HG03139 (cell line): ENCODE measurements around the gene TRIM72.
A peak's percentile ranks its signal among the peaks of the same experiment; 100 is the strongest.
"Not testable (repeated sequence)": the region's sequence is repeated elsewhere in the genome, so short reads cannot be mapped to it uniquely, and the experiment has no call there.

Source experiments
- ATAC-seq: cut with Tn5 transposase; IDR thresholded peaks from one replicate; pipeline ENCODE4 v1.9.1; 2021; ENCODE audit not compliant: unreplicated experiment

TRIM72 gene

DNA sequence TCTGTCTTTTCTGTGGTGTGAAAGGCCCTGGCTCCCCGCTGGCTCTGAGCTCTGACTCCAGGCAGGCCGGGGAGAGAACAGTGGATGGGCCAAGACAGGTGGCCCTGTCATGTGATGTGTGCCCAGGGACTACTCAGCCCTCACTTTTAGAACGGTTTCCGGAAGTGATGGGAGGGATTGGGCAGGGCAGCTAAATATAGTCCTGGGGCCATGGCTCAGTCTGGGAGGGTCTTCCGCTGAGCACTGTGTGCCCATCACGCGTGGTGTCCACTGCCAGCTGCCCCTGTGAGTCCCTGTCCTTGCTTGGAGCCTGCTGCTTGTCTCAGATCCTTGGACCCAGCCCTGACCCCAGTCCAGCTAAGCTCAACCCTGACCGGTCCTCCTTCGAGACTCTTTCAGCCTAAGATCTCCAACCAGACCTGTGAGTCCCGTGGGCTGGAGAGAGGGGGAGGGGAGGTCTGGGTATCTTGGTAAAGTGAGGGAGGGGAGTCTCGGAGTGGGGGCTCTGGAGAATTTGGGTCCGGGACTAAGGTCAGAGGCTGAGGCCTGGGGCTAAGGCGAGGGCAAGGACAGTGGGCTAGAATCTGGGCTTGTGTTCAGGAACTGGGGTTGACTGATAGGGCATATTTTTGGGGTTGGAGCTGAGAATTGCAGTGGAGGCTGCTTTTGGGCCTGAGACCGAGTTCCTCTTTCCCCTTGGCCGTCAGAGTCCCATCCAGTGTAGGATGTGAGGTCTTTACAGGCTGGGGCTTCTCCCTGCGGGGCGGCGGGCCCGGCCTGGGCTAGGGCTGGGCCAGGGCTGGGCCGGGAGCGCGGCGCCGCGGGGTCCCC lies at the start of gene TRIM72:
TSS of gene TRIM72 (plus strand) at position 243 of the 831 bp plus-strand sequence. CDS start 620 bp downstream, outside the sequence.
- no peak for ATAC-seq

GRCh38 chr16:31167315-31167714 lies 46.6 kb upstream of the TRIM72 start:
- no peak for ATAC-seq

DNA sequence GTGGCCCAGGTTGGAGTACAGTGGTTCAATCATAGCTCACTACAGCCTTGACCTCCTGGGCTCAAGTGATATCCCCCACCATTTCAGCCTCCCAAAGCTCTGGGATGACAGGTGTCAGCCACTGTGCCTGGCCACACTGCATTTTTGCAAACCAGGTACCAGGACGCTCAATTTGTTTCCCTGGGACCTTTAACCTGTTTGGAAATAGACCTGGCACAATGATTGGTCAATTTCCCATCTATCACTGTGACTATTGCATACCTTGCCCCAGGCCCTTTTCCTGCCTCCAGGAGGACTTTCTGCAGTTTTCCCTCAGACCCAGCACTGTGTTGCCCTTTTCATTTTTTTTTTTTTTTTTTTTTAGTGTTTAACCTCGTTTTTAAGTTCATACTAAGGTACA lies 45.1 kb upstream of the TRIM72 start:
- ATAC-seq: no peak

DNA sequence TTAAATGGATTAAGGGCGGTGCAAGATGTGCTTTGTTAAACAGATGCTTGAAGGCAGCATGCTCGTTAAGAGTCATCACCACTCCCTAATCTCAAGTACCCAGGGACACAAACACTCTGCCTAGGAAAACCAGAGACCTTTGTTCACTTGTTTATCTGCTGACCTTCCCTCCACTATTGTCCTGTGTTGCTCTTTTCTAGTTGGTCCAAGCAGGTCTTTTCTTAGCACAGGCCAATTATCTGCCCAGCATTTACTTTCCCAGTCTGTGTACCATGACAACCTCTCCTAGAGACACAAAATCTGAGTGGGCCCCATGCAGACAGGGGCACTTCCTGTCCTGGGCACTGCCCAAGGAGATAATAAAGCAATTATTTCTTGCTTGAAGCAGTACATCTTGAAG lies 43.9 kb upstream of the TRIM72 start:
- ATAC-seq: not testable (repeated sequence)

GRCh38 chr16:31177136-31177535 lies 36.8 kb upstream of the TRIM72 start:
- ATAC-seq: no peak

- ATAC-seq: peak; percentile 0
Measured at GRCh38 chr16:31179219-31179746, 34.6 kb upstream of the TRIM72 start.

GRCh38 chr16:31179747-31180459 lies 34.0 kb upstream of the TRIM72 start, which contains the start of gene FUS:
Gene FUS (plus strand): TSS chr16:31180139. CDS start chr16:31180215, 76 bp downstream.
- ATAC-seq: peak; percentile 42

DNA sequence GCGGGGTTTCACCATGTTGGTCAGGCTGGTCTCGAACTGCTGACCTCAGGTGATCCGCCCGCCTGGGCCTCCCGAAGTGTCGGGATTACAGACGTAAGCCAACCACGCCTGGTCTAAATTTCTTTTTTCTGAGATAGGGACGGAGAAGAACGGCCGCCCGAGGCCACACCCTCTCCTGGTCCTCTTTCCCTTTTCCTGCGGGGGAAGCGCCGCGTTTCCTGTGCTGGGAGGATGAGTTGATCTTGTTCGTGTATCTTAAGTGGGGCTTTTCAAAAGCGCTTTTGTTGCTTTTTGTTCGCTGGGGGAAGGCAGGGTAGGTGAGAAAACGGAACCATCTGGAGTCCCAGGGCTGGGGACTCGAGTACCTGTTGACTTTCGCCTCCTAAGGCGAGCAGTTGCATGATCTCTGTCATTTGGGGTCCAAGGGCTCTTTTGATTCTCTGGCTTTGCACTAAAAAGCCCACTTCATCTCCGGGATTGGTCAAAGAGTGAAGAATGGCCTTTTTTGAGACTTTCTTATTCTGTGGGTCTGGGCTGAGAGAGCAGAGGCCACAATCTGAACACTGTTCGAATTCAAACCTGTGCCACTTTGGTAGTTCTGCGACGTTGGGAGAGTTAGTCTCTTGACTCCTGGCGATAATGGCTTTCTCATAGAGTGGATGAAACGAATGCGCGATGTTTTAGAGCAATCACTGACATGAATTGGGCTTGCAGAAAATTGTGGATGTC lies 32.7 kb upstream of the TRIM72 start:
- no peak for ATAC-seq

- ATAC-seq: no peak
Measured at GRCh38 chr16:31182391-31182790, 31.5 kb upstream of the TRIM72 start.

DNA sequence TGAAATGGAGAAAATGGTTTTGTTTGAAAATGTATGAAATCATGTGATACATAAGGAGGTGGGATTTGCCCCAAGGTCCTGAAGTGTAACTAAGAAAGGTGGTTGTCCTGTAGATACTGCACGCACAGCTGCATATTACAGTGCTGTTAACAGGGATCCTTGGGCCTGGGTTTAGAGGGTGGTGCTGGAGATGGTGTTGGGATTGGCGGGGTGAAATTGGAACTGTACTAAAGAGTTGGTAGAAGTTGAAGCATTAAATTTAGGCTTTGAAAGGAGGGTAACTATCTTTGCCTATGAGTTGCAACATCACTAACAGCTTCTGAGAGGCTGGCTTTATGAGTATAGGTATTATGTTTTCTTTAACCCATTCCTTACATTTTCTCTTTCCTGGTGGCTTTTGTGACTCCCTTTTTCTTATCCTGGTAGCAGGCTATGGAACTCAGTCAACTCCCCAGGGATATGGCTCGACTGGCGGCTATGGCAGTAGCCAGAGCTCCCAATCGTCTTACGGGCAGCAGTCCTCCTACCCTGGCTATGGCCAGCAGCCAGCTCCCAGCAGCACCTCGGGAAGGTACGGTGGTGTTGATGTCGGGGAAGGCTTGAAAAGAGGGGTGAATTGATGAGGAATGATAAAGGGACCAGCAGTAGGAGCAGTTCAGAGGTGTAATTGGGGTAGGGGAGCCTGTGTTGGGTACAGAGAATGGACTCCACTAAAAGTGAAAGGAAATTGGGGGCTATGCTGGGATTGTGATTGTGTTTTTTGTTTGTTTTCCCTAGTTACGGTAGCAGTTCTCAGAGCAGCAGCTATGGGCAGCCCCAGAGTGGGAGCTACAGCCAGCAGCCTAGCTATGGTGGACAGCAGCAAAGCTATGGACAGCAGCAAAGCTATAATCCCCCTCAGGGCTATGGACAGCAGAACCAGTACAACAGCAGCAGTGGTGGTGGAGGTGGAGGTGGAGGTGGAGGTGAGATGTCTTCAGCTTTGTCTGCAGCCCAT lies 30.2 kb upstream of the TRIM72 start:
- no peak for ATAC-seq

- ATAC-seq: no peak
Measured at GRCh38 chr16:31184888-31185287, 29.0 kb upstream of the TRIM72 start.

DNA sequence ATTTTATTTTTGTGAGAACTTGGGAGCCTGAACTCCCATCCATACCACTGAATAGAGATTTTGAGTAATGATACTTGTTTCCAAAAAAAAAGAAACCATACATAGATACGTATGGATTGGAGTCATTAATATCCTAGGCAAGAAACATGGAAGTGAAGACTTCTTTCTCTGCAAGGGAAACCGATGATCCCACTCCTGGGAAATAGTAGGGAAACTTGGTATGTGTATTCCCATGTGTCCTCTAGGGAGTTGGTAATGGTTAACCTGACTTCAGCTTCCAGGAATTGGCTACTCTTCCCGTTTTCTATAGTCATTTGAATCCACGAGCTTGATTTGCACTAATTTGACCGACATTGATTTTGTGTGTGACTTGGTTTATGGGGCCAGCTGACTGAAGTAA lies 28.6 kb upstream of the TRIM72 start:
- ATAC-seq: no peak

- ATAC-seq: no peak
Measured at GRCh38 chr16:31186176-31186575, 27.7 kb upstream of the TRIM72 start.

- no peak for ATAC-seq
Measured at GRCh38 chr16:31186930-31187807, 26.8 kb upstream of the TRIM72 start.

DNA sequence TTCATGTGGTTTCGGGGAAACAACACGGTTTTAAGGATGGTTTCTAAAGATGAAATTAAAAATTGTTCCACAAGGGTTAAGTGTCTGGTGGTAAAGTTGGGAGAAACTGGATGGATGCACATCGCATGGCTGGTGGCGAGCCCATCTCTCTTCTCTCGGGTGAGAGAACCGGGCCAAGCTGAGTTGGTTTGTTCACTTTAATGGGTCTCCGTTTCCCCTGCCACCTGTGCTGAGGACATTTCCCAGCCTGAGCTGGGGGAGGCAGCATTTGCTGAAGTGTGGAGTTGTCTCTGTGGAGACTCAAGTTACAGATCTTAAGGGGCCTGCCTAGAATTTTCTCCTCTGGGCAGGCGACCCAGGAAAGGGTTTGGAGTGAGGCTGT lies 26.1 kb upstream of the TRIM72 start:
- no peak for ATAC-seq

- ATAC-seq: no peak
Measured at GRCh38 chr16:31188450-31189411, 25.2 kb upstream of the TRIM72 start.

GRCh38 chr16:31189412-31189778 lies 24.5 kb upstream of the TRIM72 start:
- no peak for ATAC-seq

- ATAC-seq: no peak
Measured at GRCh38 chr16:31190061-31190460, 23.9 kb upstream of the TRIM72 start.
